Activated T-cell treated with anti-CD3 and anti-CD28 coated beads, Interleukin-2, amount 50 U/mL, for 24 hours (primary cell): Measurements from ENCODE around the gene CDC42EP2.

ENCODE experiments used
- DNase-seq: peaks from one replicate; pipeline ENCODE4 v3.0.0-alpha.2; 2020
- H3K27ac Mint-ChIP-seq: 2 replicates; pipeline ENCODE4 v1.8.0; 2020; ENCODE audit warnings: mild to moderate bottlenecking, mixed read lengths
- H3K27me3 Mint-ChIP-seq: 2 replicates; pipeline ENCODE4 v1.8.0; 2020; ENCODE audit warnings: mixed read lengths
- H3K36me3 Mint-ChIP-seq: 2 replicates; pipeline ENCODE4 v1.8.0; 2020; ENCODE audit warnings: low read depth, mixed read lengths
- H3K4me1 Mint-ChIP-seq: 2 replicates; pipeline ENCODE4 v1.8.0; 2020; ENCODE audit warnings: low read depth, mixed read lengths
- H3K4me3 Mint-ChIP-seq: 2 replicates; pipeline ENCODE4 v1.8.0; 2020; ENCODE audit warnings: mild to moderate bottlenecking, moderate library complexity, mixed read lengths
- H3K9me3 Mint-ChIP-seq: 2 replicates; pipeline ENCODE4 v1.8.0; 2020; ENCODE audit warnings: mixed read lengths

The CDC42EP2 gene

GRCh38 chr11:65353900-65354264 is 39.2 kb downstream of the CDC42EP2 start:
- Mint-ChIP-seq H3K36me3 (peaks cover 46% of the 10 kb centered on the region), H3K4me3 (peak overlapping the region; percentile 62), H3K9me3 (no peaks in the 10 kb centered on the region), H3K27me3 (no peaks in the 10 kb centered on the region), H3K27ac (peak overlapping the region; percentile 71), H3K4me1 (peaks cover 17% of the 10 kb centered on the region)
- no peak for DNase-seq

DNA sequence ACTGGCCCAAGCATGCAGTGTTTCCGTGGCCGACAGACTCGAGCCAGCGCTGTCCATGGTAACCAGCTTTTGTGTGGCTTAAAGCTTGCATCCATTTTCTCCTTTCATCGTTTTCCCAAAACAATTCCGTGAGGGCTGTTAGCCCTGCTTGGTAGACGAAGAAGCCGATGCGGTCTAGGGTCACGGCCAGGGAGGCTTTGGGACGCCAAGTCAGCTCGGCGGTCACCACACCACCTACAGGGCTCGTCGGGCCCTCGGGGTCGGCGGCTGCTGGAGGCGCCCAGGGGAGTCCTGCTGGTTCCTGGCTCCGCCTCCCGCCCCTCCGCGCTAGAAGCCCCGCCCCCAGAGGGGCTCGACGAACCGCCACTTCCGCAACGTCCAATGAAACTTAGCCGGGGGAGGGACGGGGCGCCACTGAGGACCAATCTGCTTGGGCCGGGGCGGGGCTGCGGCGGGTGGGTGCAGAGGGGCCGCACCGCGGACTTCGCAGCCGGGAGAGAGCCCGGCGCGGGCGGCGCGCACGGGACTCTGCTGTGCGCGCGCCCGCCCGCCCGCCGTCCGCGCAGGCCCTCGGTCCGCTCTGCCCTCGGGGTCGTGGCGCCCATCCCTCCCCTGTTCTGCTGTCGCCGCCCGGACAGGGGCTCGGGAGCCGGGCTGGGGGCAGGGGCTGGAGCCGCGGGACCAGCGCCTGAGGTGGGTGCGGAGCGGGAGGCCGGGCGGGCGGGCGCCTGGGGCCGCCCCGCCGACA is 39.8 kb downstream of the CDC42EP2 start, which contains the start of gene TIGD3:
Gene TIGD3 (plus strand): TSS at position 487 of the 748 bp plus-strand sequence. CDS start 1,058 bp downstream, outside the sequence.
- Mint-ChIP-seq H3K4me1 (peaks cover 17% of the 10 kb centered on the region), H3K4me3 (peak within 1 kb of the TSS; percentile 79), H3K27me3 (no peaks in the 10 kb centered on the region), H3K27ac (peak within 1 kb of the TSS; percentile 85), H3K36me3 (peaks cover 41% of the 10 kb centered on the region), H3K9me3 (no peaks in the 10 kb centered on the region)
- peak; percentile 98 for DNase-seq

GRCh38 chr11:65355013-65355775 is 40.5 kb downstream of the CDC42EP2 start:
- Mint-ChIP-seq H3K36me3 (peaks cover 34% of the 10 kb centered on the region), H3K27me3 (no peaks in the 10 kb centered on the region), H3K27ac (peak overlapping the region; percentile 85), H3K4me3 (peak overlapping the region; percentile 79), H3K9me3 (no peaks in the 10 kb centered on the region), H3K4me1 (peaks cover 17% of the 10 kb centered on the region)
- DNase-seq = peak; percentile 61

- H3K4me3 Mint-ChIP-seq = peak overlapping the region; percentile 79
- peaks cover 17% of the 10 kb centered on the region for H3K4me1 Mint-ChIP-seq
- peak overlapping the region; percentile 78 for H3K27ac Mint-ChIP-seq
- no peak for DNase-seq
- no peaks in the 10 kb centered on the region for H3K9me3 Mint-ChIP-seq
- peaks cover 30% of the 10 kb centered on the region for H3K36me3 Mint-ChIP-seq
- H3K27me3 Mint-ChIP-seq = no peaks in the 10 kb centered on the region
Observed at GRCh38 chr11:65355776-65356393, 41.2 kb downstream of the CDC42EP2 start.

DNA sequence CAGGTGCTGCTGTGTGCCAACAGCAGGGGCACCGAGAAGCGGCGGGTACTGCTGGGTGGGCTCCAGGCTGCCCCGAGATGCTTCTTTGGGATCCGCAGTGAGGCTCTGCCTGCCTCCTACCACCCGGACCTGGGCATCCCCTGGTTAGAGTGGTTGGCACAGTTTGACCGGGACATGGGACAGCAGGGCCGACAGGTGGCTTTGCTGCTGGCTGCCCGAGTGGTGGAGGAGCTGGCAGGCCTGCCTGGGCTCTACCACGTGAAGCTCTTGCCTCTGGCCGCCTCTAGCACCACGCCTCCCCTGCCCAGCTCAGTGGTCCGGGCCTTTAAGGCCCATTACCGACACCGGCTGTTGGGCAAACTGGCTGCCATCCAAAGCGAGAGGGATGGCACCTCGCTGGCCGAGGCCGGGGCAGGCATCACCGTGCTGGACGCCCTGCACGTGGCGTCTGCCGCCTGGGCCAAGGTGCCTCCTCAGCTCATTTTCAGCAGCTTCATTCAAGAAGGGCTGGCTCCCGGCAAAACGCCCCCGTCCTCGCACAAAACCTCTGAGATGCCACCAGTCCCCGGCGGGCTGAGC is 41.8 kb downstream of the CDC42EP2 start:
- Mint-ChIP-seq H3K9me3 (no peaks in the 10 kb centered on the region), H3K4me3 (peak overlapping the region; percentile 41), H3K27me3 (no peaks in the 10 kb centered on the region), H3K27ac (no peak overlapping the region), H3K36me3 (peaks cover 24% of the 10 kb centered on the region), H3K4me1 (peaks cover 17% of the 10 kb centered on the region)
- DNase-seq = no peak

GRCh38 chr11:65357856-65358356 is 43.2 kb downstream of the CDC42EP2 start:
- H3K27me3 Mint-ChIP-seq = no peaks in the 10 kb centered on the region
- DNase-seq = no peak
- H3K9me3 Mint-ChIP-seq = no peaks in the 10 kb centered on the region
- no peak overlapping the region for H3K27ac Mint-ChIP-seq
- H3K36me3 Mint-ChIP-seq = peaks cover 10% of the 10 kb centered on the region
- H3K4me1 Mint-ChIP-seq = peaks cover 21% of the 10 kb centered on the region
- no peak overlapping the region for H3K4me3 Mint-ChIP-seq

DNA sequence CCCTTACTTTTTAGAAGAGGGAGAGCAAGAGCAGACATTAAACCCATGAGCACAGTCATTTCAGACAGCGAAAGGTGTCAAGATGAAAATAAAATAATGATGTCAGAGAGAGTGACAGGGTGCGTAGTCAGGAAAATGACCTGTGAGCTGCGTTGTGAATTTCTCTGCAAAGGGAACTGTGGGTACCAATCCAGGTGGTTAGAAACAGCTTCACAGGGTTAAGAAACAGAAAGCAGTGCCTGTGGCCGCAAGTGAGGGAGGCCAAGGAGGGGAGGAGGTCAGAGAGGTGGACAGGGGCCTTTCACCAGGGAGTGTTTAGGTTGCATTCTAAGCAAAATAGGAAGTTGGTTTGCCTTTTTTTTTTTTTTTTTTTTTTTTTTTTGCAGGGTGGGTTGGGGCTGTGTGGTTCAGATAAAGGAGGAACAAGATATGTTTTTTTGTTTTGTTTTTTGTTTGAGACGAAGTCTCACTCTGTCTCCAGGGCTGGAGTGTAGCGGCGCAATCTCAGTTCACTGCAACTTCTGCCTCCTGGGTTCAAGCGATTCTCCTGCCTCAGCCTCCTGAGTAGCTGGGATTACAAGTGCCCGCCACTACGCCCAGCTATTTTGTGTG is 47.8 kb downstream of the CDC42EP2 start:
- DNase-seq = no peak
- H3K27ac Mint-ChIP-seq = peak overlapping the region; percentile 55
- H3K27me3 Mint-ChIP-seq = no peaks in the 10 kb centered on the region
- no peaks in the 10 kb centered on the region for H3K36me3 Mint-ChIP-seq
- H3K4me1 Mint-ChIP-seq = peaks cover 5% of the 10 kb centered on the region
- no peak overlapping the region for H3K4me3 Mint-ChIP-seq
- H3K9me3 Mint-ChIP-seq = no peaks in the 10 kb centered on the region

DNA sequence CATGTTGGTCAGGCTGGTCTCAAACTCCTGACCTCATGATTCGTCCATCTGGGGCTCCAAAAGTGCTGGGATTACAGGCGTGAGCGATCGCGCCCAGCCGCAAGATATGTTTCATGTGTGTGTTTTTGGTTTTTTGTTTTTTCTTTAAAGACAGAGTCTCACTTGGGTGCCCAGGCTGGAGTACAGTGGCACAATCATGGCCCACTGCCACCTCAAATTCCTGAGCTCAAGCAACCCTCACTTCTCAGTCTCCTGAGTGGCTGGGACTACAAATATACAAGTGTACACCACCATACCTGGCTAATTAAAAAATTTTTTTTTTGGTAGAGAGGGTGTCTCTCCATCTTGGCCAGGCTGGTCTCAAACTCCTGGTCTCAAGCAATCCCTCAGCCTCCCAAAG is 48.3 kb downstream of the CDC42EP2 start:
- Mint-ChIP-seq H3K36me3 (no peaks in the 10 kb centered on the region), H3K4me1 (peaks cover 5% of the 10 kb centered on the region), H3K27me3 (no peaks in the 10 kb centered on the region), H3K27ac (no peak overlapping the region), H3K9me3 (no peaks in the 10 kb centered on the region), H3K4me3 (no peak overlapping the region)
- no peak for DNase-seq

- no peaks in the 10 kb centered on the region for H3K27me3 Mint-ChIP-seq
- peaks cover 5% of the 10 kb centered on the region for H3K4me1 Mint-ChIP-seq
- H3K4me3 Mint-ChIP-seq = no peak overlapping the region
- H3K27ac Mint-ChIP-seq = no peak overlapping the region
- no peaks in the 10 kb centered on the region for H3K36me3 Mint-ChIP-seq
- no peak for DNase-seq
- no peaks in the 10 kb centered on the region for H3K9me3 Mint-ChIP-seq
Observed at GRCh38 chr11:65363770-65364169, 49.1 kb downstream of the CDC42EP2 start.

DNA sequence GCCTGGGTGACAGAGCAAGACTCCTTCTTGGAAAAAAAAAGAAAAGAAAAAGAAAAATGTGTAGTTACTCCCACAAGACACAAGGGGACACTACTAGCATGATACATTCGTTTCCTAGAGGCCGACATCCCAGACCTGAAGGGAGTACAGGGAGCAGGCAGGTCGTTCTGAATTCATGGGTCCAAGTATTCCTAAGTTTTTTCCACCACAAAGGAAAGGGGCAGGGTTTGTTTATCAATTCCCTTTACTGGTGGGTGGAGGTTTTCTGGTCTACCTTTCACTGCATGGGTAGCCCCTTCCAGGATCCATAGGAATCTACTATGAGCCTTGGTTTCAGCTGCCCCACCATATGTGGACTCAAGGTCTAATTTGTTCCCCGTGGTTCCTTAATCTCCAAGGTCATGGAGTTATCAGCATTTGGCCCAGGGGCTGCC is 51.7 kb downstream of the CDC42EP2 start:
- no peaks in the 10 kb centered on the region for H3K27me3 Mint-ChIP-seq
- H3K4me1 Mint-ChIP-seq = peaks cover 5% of the 10 kb centered on the region
- H3K36me3 Mint-ChIP-seq = no peaks in the 10 kb centered on the region
- H3K27ac Mint-ChIP-seq = no peak overlapping the region
- H3K4me3 Mint-ChIP-seq = no peak overlapping the region
- H3K9me3 Mint-ChIP-seq = no peaks in the 10 kb centered on the region
- no peak for DNase-seq

DNA sequence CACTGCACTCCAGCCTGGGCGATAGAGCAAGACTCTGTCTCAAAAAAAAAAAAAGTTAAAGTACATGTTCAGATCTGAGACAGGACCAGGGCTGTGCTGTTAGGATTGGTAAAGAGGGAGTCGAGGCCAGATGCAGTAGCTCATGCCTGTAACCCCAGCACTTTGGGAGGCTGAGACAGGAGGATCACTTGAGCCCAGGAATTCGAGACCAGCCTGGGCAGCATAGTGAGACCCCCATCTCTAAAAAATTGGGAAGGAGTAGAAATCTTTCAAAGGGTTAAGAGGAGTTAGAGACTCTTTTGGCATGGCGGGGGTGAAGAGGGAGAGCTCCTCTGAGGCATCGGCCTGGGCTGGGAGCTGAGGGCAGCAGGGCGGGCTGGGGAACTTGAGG is 56.0 kb downstream of the CDC42EP2 start:
- Mint-ChIP-seq H3K4me3 (no peak overlapping the region), H3K27ac (no peak overlapping the region), H3K27me3 (no peaks in the 10 kb centered on the region), H3K9me3 (no peaks in the 10 kb centered on the region), H3K36me3 (no peaks in the 10 kb centered on the region), H3K4me1 (peaks cover 1% of the 10 kb centered on the region)
- no peak for DNase-seq
